HL-60 (cell line): Measurements from ENCODE around the gene KDM2B.

ENCODE experiments used
- DNase-seq, 2 experiments: peaks; one replicate each; pipeline ENCODE4 v3.0.0-alpha.2; 2010 to 2020; ENCODE audit warnings: low read depth in 1 of 2, low spot score in 1 of 2
- H3K27ac ChIP-seq: fragments of 250-450 bp; sonication (Bioruptor Pico); replicated peaks from 2 replicates; pipeline ENCODE4 v1.5.1; 2020; ENCODE audit warnings: mild to moderate bottlenecking, moderate library complexity
- H3K27me3 ChIP-seq: fragments of 250-450 bp; sonication (Bioruptor Pico); 2 replicates; pipeline ENCODE4 v1.5.1; 2021; ENCODE audit warnings: mild to moderate bottlenecking, moderate library complexity; ENCODE audit not compliant: insufficient read depth, poor library complexity, severe bottlenecking
- H3K4me3 ChIP-seq: replicated peaks from 2 replicates; pipeline ENCODE4 v1.5.1; 2011; ENCODE audit warnings: mild to moderate bottlenecking, control low read depth, low read length; ENCODE audit not compliant: insufficient read depth
- CTCF ChIP-seq: IDR thresholded peaks from one replicate; pipeline ENCODE4 v1.5.1; 2011; ENCODE audit warnings: low read length, control low read depth, inconsistent platforms; ENCODE audit not compliant: insufficient read depth
- GABPA ChIP-seq: IDR thresholded peaks from 2 replicates; pipeline ENCODE4 v1.6.1; 2012; ENCODE audit warnings: low read depth
- POLR2AphosphoS5 ChIP-seq: IDR thresholded peaks from 2 replicates; pipeline ENCODE4 v1.6.1; 2012; ENCODE audit warnings: low read depth
- REST ChIP-seq: IDR thresholded peaks from 2 replicates; pipeline ENCODE4 v1.6.1; 2012; ENCODE audit warnings: low read depth; ENCODE audit not compliant: insufficient replicate concordance
- SPI1 ChIP-seq: IDR thresholded peaks from 2 replicates; pipeline ENCODE4 v1.6.1; 2012; ENCODE audit warnings: low read depth, mild to moderate bottlenecking, borderline replicate concordance

Gene KDM2B

GRCh38 chr12:121423253-121423652, 157.6 kb downstream of the KDM2B start:
- Histone ChIP-seq H3K27ac (peak overlapping the region; percentile 77), H3K27me3 (no peaks in the 10 kb centered on the region), H3K4me3 (no peak overlapping the region)
- DNase-seq = no peak
- no peak for TF ChIP-seq REST

GRCh38 chr12:121420109-121420508, 160.7 kb downstream of the KDM2B start:
- TF ChIP-seq POLR2AphosphoS5 = no peak
- TF ChIP-seq GABPA = no peak
- no peak for TF ChIP-seq CTCF
- TF ChIP-seq SPI1 = no peak
- no peak for TF ChIP-seq REST
- no peak for DNase-seq
- Histone ChIP-seq H3K27ac (no peak overlapping the region), H3K4me3 (no peak overlapping the region), H3K27me3 (no peaks in the 10 kb centered on the region)

- TF ChIP-seq CTCF = no peak
- TF ChIP-seq GABPA = no peak
- TF ChIP-seq REST = no peak
- no peak for TF ChIP-seq POLR2AphosphoS5
- TF ChIP-seq SPI1 = no peak
- Histone ChIP-seq H3K27me3 (no peaks in the 10 kb centered on the region), H3K27ac (no peak overlapping the region), H3K4me3 (no peak overlapping the region)
- no peak for DNase-seq
These were observed 163.0 kb downstream of the KDM2B start for GRCh38 chr12:121417847-121418246.

GRCh38 chr12:121413917-121414316, 166.9 kb downstream of the KDM2B start:
- no peak for DNase-seq
- TF ChIP-seq CTCF = no peak
- TF ChIP-seq GABPA = no peak
- no peak for TF ChIP-seq POLR2AphosphoS5
- no peak for TF ChIP-seq SPI1
- no peak for TF ChIP-seq REST
- Histone ChIP-seq H3K27me3 (no peaks in the 10 kb centered on the region), H3K27ac (no peak overlapping the region), H3K4me3 (no peak overlapping the region)
